Small intestine (tissue), 7 donors: ENCODE results near the gene GLRX5. TPM values are rescaled to one million over a fixed set of nuclear protein-coding genes. Genes with fewer than 3 reads are reported as not detected.

Experiments
- DNase-seq, 2 donors: peaks; one replicate each; pipeline versions ENCODE4 v3.0.0 to v3.0.0-alpha.2; 2013
- FAIRE-seq: peaks from 2 replicates; lab custom pipeline; 2012; peaks lifted over from hg19 to GRCh38; lab: Jason Lieb, UNC
- H3K27ac ChIP-seq, 3 donors: one replicate each; pipeline ENCODE4 v1.5.1; 2013; ENCODE audit warnings: low read length in 2 of 3, mild to moderate bottlenecking in 2 of 3, control low read depth in 1 of 3, inconsistent platforms in 1 of 3, low read depth in 1 of 3, moderate library complexity in 1 of 3
- H3K27me3 ChIP-seq, 3 donors: one replicate each; pipeline ENCODE4 v1.6.1; 2013; ENCODE audit warnings: low read length in 3 of 3, inconsistent platforms in 1 of 3; ENCODE audit not compliant: control insufficient read depth in 3 of 3, insufficient read depth in 3 of 3
- H3K36me3 ChIP-seq, 3 donors: one replicate each; pipeline ENCODE4 v1.6.1; 2013; ENCODE audit warnings: low read length in 3 of 3, inconsistent platforms in 1 of 3, low read depth in 1 of 3, mild to moderate bottlenecking in 1 of 3, moderate library complexity in 1 of 3; ENCODE audit not compliant: control insufficient read depth in 3 of 3, insufficient read depth in 2 of 3
- H3K4me1 ChIP-seq, 3 donors: one replicate each; pipeline ENCODE4 v1.6.1; 2013; ENCODE audit warnings: low read length in 2 of 3, inconsistent platforms in 1 of 3, low read depth in 1 of 3, mild to moderate bottlenecking in 1 of 3, moderate library complexity in 1 of 3; ENCODE audit not compliant: control insufficient read depth in 3 of 3, insufficient read depth in 2 of 3
- H3K4me3 ChIP-seq, 3 donors: one replicate each; pipeline ENCODE4 v1.5.1; 2013; ENCODE audit warnings: low read length in 3 of 3, control low read depth in 1 of 3, inconsistent platforms in 1 of 3, low read depth in 1 of 3, mild to moderate bottlenecking in 1 of 3, moderate library complexity in 1 of 3
- H3K9me3 ChIP-seq, 2 donors: one replicate each; pipeline ENCODE4 v1.6.1; 2013; ENCODE audit warnings: low read depth in 1 of 2, low read length in 1 of 2; ENCODE audit not compliant: control insufficient read depth in 2 of 2, insufficient read depth in 1 of 2
- WGBS, 3 donors: extraction: QIAGEN DNeasy Blood & Tissue Kit; methylation state at CpG; one replicate each; pipeline ENCODE4 v1.1.7; 2013; 5-methylcytosine and 5-hydroxymethylcytosine counted together
- polyA plus RNA-seq, 4 donors: library from polyadenylated mRNA; stranded (reverse) in 3 of 4; unstranded in 1 of 4; fragments of 200-250 nt in 3 of 4; fragments of 120-200 nt in 1 of 4; gene quantifications; one replicate each; pipeline versions ENCODE4 v1.2.1 to v1.2.3, GENCODE V29; 2013
- donor health status: healthy with polysubstance abuse.
- donor health status: control.
- donor health status: control.
- donor health status: Bipolar disorder and iron deficiency.
- donor health status: healthy.

Gene GLRX5
- polyA plus RNA-seq, 4 donors: 43.0 to 80.5 (median 53.8) TPM

- FAIRE-seq (no peak), DNase-seq (no peak)
- no peak overlapping the region for H3K27ac ChIP-seq
- no peaks in the 10 kb centered on the region for H3K9me3 ChIP-seq
- H3K4me3 ChIP-seq: no peak overlapping the region
- WGBS, 3 donors: 64 to 75% (median 69%) methylated on average over 2 of the region's 2 CpGs
- no peaks in the 10 kb centered on the region for H3K27me3 ChIP-seq
- no peaks in the 10 kb centered on the region for H3K4me1 ChIP-seq
- no peaks in the 10 kb centered on the region for H3K36me3 ChIP-seq
Measured at GRCh38 chr14:95557832-95558231, 23.0 kb downstream of the GLRX5 start.

GRCh38 chr14:95559203-95559602, 24.4 kb downstream of the GLRX5 start:
- H3K27ac ChIP-seq: no peak overlapping the region
- H3K4me3 ChIP-seq: no peak overlapping the region
- no peaks in the 10 kb centered on the region for H3K27me3 ChIP-seq
- no peaks in the 10 kb centered on the region for H3K4me1 ChIP-seq
- DNase-seq: no peak
- H3K36me3 ChIP-seq: no peaks in the 10 kb centered on the region
- WGBS, 3 donors: 63 to 65% (median 63%) methylated on average over 6 of the region's 6 CpGs
- H3K9me3 ChIP-seq: no peaks in the 10 kb centered on the region
- no peak for FAIRE-seq

- H3K27me3 ChIP-seq: no peaks in the 10 kb centered on the region
- peak; percentile 88 to 90 for DNase-seq
- H3K9me3 ChIP-seq: no peaks in the 10 kb centered on the region
- 3 to 11% (median 5%) methylated on average over 14 of the region's 14 CpGs for WGBS, 3 donors
- no peak overlapping the region for H3K4me3 ChIP-seq
- H3K27ac ChIP-seq: no peak overlapping the region
- FAIRE-seq: no peak
- H3K36me3 ChIP-seq: no peaks in the 10 kb centered on the region
- H3K4me1 ChIP-seq: no peaks in the 10 kb centered on the region
Measured at GRCh38 chr14:95561001-95561412, 26.2 kb downstream of the GLRX5 start.

- H3K36me3 ChIP-seq: no peaks in the 10 kb centered on the region
- FAIRE-seq (no peak), DNase-seq (peak in 1 of 2 donors; percentile 59)
- WGBS, 3 donors: 59 to 69% (median 62%) methylated on average over 18 of the region's 18 CpGs
- H3K27ac ChIP-seq: no peak overlapping the region
- no peaks in the 10 kb centered on the region for H3K9me3 ChIP-seq
- H3K4me1 ChIP-seq: no peaks in the 10 kb centered on the region
- no peaks in the 10 kb centered on the region for H3K27me3 ChIP-seq
- H3K4me3 ChIP-seq: no peak overlapping the region
Measured at GRCh38 chr14:95562892-95563685, 28.2 kb downstream of the GLRX5 start.

GRCh38 chr14:95564060-95564459, 29.2 kb downstream of the GLRX5 start:
- Histone ChIP-seq H3K27me3 (no peaks in the 10 kb centered on the region), H3K4me1 (no peaks in the 10 kb centered on the region), H3K4me3 (no peak overlapping the region), H3K9me3 (no peaks in the 10 kb centered on the region), H3K27ac (no peak overlapping the region), H3K36me3 (no peaks in the 10 kb centered on the region)
- DNase-seq (no peak), FAIRE-seq (no peak)
- 67 to 80% (median 73%) methylated on average over 4 of the region's 4 CpGs for WGBS, 3 donors

GRCh38 chr14:95569440-95569839, 34.6 kb downstream of the GLRX5 start:
- no peaks in the 10 kb centered on the region for H3K4me1 ChIP-seq
- no peak overlapping the region for H3K4me3 ChIP-seq
- no peaks in the 10 kb centered on the region for H3K9me3 ChIP-seq
- H3K27ac ChIP-seq: no peak overlapping the region
- H3K36me3 ChIP-seq: no peaks in the 10 kb centered on the region
- H3K27me3 ChIP-seq: peaks cover 0 to 3% (median 0%) of the 10 kb centered on the region in 3 donors
- 84 to 89% (median 86%) methylated on average over 3 of the region's 3 CpGs for WGBS, 3 donors
- DNase-seq (no peak), FAIRE-seq (no peak)

- WGBS, 3 donors: 94 to 95% (median 94%) methylated on average over 7 of the region's 7 CpGs
- Histone ChIP-seq H3K27ac (no peak overlapping the region), H3K27me3 (peaks cover 0 to 6% (median 0%) of the 10 kb centered on the region in 3 donors), H3K36me3 (no peaks in the 10 kb centered on the region), H3K9me3 (no peaks in the 10 kb centered on the region), H3K4me1 (no peaks in the 10 kb centered on the region), H3K4me3 (no peak overlapping the region)
- DNase-seq: no peak
- FAIRE-seq: no peak
Measured at GRCh38 chr14:95573313-95573712, 38.5 kb downstream of the GLRX5 start.

GRCh38 chr14:95575840-95576473, 41.1 kb downstream of the GLRX5 start:
- DNase-seq (no peak), FAIRE-seq (no peak)
- Histone ChIP-seq H3K9me3 (no peaks in the 10 kb centered on the region), H3K36me3 (no peaks in the 10 kb centered on the region), H3K27ac (no peak overlapping the region), H3K27me3 (peaks cover 0 to 6% (median 0%) of the 10 kb centered on the region in 3 donors), H3K4me1 (no peaks in the 10 kb centered on the region), H3K4me3 (no peak overlapping the region)
- 38 to 45% (median 39%) methylated on average over 3 of the region's 3 CpGs for WGBS, 3 donors
